Loucy (cell line): Measurements from ENCODE around the gene CALU.

Source experiments
- EZH2phosphoT487 ChIP-seq: fragments of 200-600 bp; IDR thresholded peaks from 2 replicates; pipeline ENCODE4 v1.6.1; 2018; ENCODE audit warnings: antibody characterized with exemption, mild to moderate bottlenecking, moderate library complexity, borderline replicate concordance
- TF ChIP-seq, protein P1 (sequence below): fragments of 200-600 bp; sonication (generic); conservative IDR thresholded peaks from 2 replicates; pipeline ENCODE4 v1.5.1; 2014; ENCODE audit warnings: mild to moderate bottlenecking, antibody characterized with exemption, low read length

- TF ChIP-seq, protein P1, sequence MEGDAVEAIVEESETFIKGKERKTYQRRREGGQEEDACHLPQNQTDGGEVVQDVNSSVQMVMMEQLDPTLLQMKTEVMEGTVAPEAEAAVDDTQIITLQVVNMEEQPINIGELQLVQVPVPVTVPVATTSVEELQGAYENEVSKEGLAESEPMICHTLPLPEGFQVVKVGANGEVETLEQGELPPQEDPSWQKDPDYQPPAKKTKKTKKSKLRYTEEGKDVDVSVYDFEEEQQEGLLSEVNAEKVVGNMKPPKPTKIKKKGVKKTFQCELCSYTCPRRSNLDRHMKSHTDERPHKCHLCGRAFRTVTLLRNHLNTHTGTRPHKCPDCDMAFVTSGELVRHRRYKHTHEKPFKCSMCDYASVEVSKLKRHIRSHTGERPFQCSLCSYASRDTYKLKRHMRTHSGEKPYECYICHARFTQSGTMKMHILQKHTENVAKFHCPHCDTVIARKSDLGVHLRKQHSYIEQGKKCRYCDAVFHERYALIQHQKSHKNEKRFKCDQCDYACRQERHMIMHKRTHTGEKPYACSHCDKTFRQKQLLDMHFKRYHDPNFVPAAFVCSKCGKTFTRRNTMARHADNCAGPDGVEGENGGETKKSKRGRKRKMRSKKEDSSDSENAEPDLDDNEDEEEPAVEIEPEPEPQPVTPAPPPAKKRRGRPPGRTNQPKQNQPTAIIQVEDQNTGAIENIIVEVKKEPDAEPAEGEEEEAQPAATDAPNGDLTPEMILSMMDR: no peak
- no peak for TF ChIP-seq EZH2phosphoT487
Measured at GRCh38 chr7:128773604-128774003, 34.4 kb downstream of the CALU start.
